Mucosa of descending colon (tissue), 3 donors: ENCODE measurements around the gene MAGI2. TPM values are rescaled to one million over a fixed set of nuclear protein-coding genes. Genes with fewer than 3 reads are reported as not detected.

Experiments used
- ATAC-seq: fragments of 200-7000 bp; cut with Tn5 transposase; one replicate; pipeline ENCODE4 v1.9.1; 2020; ENCODE audit warnings: mild to moderate bottlenecking, moderate library complexity
- DNase-seq, 3 donors: peaks; one replicate each; pipeline ENCODE4 v3.0.0-alpha.2; 2020
- H3K36me3 ChIP-seq: fragments of 200-600 bp; one replicate; pipeline ENCODE4 v1.8.0; 2021; ENCODE audit warnings: low read depth, mild to moderate bottlenecking
- H3K4me1 ChIP-seq: fragments of 200-600 bp; one replicate; pipeline ENCODE4 v1.8.0; 2021; ENCODE audit warnings: low read depth, mild to moderate bottlenecking
- H3K4me3 ChIP-seq: fragments of 200-600 bp; one replicate; pipeline ENCODE4 v1.8.0; 2021; ENCODE audit warnings: mild to moderate bottlenecking
- H3K9me3 ChIP-seq: fragments of 200-600 bp; one replicate; pipeline ENCODE4 v1.8.0; 2021; ENCODE audit warnings: mild to moderate bottlenecking
- CTCF ChIP-seq: fragments of 200-600 bp; IDR thresholded peaks from one replicate; pipeline ENCODE4 v1.8.0; 2022; ENCODE audit warnings: antibody characterized with exemption, mild to moderate bottlenecking
- intact Hi-C, 2 donors: fragments of 100-400 bp; cut with DNase I in 1 of 2; cut with micrococcal nuclease in 1 of 2; formaldehyde crosslinking; loops; one replicate each; pipeline versions ENCODE4 v1.11.0 to v1.11.1; 2022; cut with DNase I, micrococcal nuclease
- total RNA-seq, 3 donors: library from RNA; stranded (reverse); fragmentation: NEBNext Ultra II Directional in 2 of 3; extraction: Animal tissue kit (Norgen Biotek cat#: 25700) in 2 of 3; gene quantifications; one replicate each; pipeline versions ENCODE4 v1.2.1 to v1.2.4, GENCODE V29; 2021 to 2023
- donor health status: DM: no; HTN: no; CAD: no; lungs with moderate emphysema.
- donor health status: DM: no; HTN: no; CAD: no.
- donor health status: DM: no; HTN: yes; CAD: no.

MAGI2 gene
- total RNA-seq, 3 donors from 2014 or later, result 1.9 to 14.5 (median 2.7) TPM

- intact Hi-C loops, result no loop called here
- Histone ChIP-seq H3K9me3 (no peaks in the 10 kb centered on the region), H3K4me1 (no peaks in the 10 kb centered on the region), H3K36me3 (no peaks in the 10 kb centered on the region), H3K4me3 (no peak overlapping the region)
- no peak for TF ChIP-seq CTCF
- DNase-seq (no peak), ATAC-seq (no peak)
Observed at GRCh38 chr7:79282882-79283602, 170.4 kb downstream of the MAGI2 start.

GRCh38 chr7:79282070-79282694 is 171.3 kb downstream of the MAGI2 start:
- intact Hi-C loops, result no loop called here
- ATAC-seq, result no peak
- TF ChIP-seq CTCF, result no peak
- no peak overlapping the region for H3K4me3 ChIP-seq
- DNase-seq, result peak in 1 of 3 donors; percentile 17
- no peaks in the 10 kb centered on the region for H3K9me3 ChIP-seq
- H3K36me3 ChIP-seq, result no peaks in the 10 kb centered on the region
- H3K4me1 ChIP-seq, result no peaks in the 10 kb centered on the region

- ATAC-seq (no peak), DNase-seq (no peak)
- no peak for TF ChIP-seq CTCF
- intact Hi-C loops, result no loop called here
- Histone ChIP-seq H3K36me3 (no peaks in the 10 kb centered on the region), H3K4me1 (no peaks in the 10 kb centered on the region), H3K9me3 (no peaks in the 10 kb centered on the region), H3K4me3 (no peak overlapping the region)
Observed at GRCh38 chr7:79281426-79281825, 172.0 kb downstream of the MAGI2 start.

GRCh38 chr7:79272938-79273337 is 180.5 kb downstream of the MAGI2 start:
- DNase-seq, result no peak
- Histone ChIP-seq H3K4me1 (no peaks in the 10 kb centered on the region), H3K9me3 (no peaks in the 10 kb centered on the region), H3K4me3 (no peak overlapping the region), H3K36me3 (no peaks in the 10 kb centered on the region)
- no peak for ATAC-seq
- no peak for TF ChIP-seq CTCF
- intact Hi-C loops, result no loop called here

- Histone ChIP-seq H3K4me3 (no peak overlapping the region), H3K36me3 (no peaks in the 10 kb centered on the region), H3K4me1 (no peaks in the 10 kb centered on the region), H3K9me3 (no peaks in the 10 kb centered on the region)
- DNase-seq (no peak), ATAC-seq (no peak)
- intact Hi-C loops, result no loop called here
- peak; percentile 28 for TF ChIP-seq CTCF
Observed at GRCh38 chr7:79272066-79272669, 181.3 kb downstream of the MAGI2 start.
